Mucosa of gallbladder (tissue), 1 donor: Measurements from ENCODE around the gene GPR137. TPM values are rescaled to one million over a fixed set of nuclear protein-coding genes. Genes with fewer than 3 reads are reported as not detected.

Experiments used
- DNase-seq: peaks from one replicate; pipeline ENCODE4 v3.0.0-alpha.2; 2020; ENCODE audit warnings: low spot score
- total RNA-seq: library from RNA; stranded (reverse); gene quantifications from one replicate; pipeline ENCODE4 v1.2.1, GENCODE V29; 2021
- donor health status: DM: no; HTN: no; CAD: no.

Gene GPR137
- total RNA-seq, 1 donor from 2014 or later = 105 TPM

GRCh38 chr11:64286801-64287159 lies 1.1 kb downstream of the GPR137 start:
- DNase-seq = no peak

DNA sequence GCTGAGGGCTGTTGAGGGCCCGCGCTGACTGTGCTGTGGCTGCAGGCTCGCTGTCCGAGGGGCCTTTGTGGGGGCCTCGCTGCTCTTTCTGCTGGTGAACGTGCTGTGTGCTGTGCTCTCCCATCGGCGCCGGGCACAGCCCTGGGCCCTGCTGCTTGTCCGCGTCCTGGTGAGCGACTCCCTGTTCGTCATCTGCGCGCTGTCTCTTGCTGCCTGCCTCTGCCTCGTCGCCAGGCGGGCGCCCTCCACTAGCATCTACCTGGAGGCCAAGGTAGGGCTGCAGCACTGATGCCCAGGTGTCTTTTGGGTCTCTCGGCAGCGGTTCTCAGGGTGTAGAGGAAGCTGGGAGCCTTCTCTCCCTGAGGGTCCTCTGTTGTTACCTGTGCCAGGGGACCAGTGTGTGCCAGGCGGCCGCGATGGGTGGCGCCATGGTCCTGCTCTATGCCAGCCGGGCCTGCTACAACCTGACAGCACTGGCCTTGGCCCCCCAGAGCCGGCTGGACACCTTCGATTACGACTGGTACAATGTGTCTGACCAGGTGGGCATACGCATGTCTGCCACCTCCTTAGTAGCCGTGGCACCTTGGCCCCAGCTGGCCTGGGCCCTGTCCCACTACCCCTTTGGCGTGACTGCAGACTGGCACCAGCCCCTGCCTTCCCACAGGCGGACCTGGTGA lies 2.2 kb downstream of the GPR137 start:
- no peak for DNase-seq

GRCh38 chr11:64288353-64288750 lies 2.7 kb downstream of the GPR137 start:
- no peak for DNase-seq

DNA sequence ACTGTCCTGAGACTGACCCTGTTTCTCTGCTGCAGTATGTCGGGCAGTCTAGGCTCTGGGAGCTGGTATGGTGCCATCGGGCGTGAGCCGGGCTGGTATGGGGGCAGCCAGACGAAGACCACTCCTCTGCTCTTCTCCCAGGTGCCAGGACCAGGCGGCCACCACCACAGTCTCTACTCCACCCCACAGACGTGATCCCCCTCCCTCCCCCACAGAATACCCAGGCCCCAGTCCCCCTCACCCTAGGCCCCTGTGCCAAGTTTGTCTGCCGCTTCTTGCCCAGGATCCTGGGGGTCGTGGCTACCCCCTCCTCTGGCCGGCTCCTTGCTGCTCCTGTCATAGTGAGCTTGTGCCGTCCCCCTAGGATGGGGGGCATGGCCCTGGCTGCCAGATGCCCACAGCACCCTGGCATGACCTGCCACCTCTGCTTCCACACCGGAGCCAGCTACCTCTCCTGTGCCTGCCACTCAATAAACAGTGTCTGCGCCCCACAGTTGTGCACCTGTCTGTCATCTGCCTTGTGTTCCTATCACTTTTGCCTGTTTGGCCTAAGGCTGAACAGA lies 3.4 kb downstream of the GPR137 start:
- DNase-seq = no peak

GRCh38 chr11:64290352-64291261 lies 5.0 kb downstream of the GPR137 start:
- DNase-seq = no peak

GRCh38 chr11:64291262-64291751 lies 5.7 kb downstream of the GPR137 start, which contains the start of gene KCNK4:
Gene KCNK4, plus strand, starts transcription at chr11:64291302. Its CDS starts 1,717 bp downstream, at chr11:64293019.
- DNase-seq = no peak

DNA sequence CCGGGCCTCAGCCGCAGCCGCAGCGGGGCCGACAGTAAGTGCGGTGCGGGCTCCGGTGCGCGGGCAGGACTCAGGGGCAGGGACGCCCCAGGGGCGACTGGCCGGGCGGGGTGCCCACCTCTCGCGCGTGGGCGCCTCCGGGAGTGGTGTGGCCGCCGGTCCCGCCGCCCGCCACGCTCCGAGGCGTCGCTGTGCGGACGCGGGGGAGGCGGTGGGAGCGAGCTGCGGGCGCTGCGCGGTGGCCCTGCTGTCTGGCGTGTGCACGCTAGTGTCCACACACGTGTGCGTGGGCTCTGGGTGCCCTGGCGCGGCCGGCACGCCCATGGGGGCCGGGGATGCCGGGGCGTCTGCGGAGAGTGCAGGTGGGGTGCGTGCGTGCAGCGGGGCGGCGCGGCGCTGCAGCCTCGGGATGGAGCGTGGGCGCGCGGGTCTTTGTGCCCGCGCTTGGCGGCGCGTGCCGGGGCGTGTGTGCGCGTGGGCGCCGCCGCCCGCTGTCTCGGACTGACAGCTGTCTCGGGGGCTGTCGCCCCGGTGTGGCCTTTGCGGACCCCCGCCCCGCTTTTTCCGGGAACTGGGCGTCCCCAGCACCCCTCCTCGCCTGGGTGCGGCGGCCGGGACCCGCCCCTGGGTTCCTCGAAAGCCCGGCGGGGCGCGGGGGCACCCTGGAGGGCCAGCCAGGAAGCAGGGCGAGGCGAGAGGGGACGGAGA lies 6.3 kb downstream of the GPR137 start:
- no peak for DNase-seq

- DNase-seq = no peak
Measured at GRCh38 chr11:64292460-64293254, 7.0 kb downstream of the GPR137 start.

DNA sequence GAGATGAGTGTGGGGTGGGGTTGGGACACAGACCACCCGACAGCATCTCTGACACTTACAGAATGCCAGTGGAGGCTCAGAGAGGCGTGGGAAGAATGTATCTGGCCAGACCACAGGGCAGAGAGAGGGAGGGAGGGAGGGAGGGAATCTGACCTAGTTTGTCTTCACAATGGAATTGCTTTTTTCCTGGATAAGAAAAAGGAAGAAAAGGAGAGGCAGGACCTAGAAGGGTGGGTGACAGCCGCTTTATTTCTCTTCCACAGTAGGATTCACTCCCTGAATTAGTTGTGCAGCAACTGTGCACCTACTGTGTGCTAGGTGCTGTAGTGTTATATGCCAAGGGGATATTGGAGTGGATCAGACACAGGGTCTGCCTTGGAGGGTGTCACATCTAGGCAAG lies 9.1 kb downstream of the GPR137 start:
- DNase-seq = no peak

DNA sequence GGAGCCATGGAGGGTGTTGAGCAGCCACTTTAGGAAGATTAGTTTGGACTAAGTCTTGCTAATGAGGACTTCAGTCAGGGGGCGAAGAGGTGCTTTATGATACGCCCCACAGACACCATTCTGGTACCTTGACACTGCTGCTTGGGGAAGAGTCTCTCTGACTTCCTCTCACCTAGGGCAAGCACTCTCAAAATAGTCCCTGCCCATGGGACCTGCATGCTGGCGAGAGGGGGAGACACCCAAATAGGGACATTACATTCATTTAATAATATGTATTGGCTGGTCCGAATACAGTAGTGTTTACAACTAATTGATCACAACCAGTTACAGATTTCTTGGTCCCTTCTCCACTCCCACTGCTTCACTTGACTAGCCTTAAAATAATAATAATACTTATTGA lies 10.1 kb downstream of the GPR137 start:
- DNase-seq = no peak

DNA sequence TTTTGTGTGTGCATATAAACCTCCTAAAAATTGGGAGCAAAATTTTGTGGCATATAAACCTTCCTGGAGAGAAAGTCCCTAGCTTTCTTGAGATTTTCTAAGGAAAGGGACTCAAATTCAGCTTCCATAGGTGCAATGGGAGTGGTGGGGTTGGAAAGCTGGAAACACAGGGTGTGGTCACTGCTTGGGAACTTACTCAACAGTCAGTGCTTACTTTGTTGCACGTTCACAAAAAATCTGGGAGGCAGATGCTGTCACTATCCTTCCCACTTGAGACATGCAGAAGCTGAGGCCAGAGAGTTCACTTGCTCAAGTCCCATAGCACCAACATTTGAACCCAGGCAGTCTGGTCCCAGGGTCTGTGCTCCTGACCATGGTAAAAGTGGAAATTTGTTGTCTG lies 10.6 kb downstream of the GPR137 start:
- no peak for DNase-seq

DNA sequence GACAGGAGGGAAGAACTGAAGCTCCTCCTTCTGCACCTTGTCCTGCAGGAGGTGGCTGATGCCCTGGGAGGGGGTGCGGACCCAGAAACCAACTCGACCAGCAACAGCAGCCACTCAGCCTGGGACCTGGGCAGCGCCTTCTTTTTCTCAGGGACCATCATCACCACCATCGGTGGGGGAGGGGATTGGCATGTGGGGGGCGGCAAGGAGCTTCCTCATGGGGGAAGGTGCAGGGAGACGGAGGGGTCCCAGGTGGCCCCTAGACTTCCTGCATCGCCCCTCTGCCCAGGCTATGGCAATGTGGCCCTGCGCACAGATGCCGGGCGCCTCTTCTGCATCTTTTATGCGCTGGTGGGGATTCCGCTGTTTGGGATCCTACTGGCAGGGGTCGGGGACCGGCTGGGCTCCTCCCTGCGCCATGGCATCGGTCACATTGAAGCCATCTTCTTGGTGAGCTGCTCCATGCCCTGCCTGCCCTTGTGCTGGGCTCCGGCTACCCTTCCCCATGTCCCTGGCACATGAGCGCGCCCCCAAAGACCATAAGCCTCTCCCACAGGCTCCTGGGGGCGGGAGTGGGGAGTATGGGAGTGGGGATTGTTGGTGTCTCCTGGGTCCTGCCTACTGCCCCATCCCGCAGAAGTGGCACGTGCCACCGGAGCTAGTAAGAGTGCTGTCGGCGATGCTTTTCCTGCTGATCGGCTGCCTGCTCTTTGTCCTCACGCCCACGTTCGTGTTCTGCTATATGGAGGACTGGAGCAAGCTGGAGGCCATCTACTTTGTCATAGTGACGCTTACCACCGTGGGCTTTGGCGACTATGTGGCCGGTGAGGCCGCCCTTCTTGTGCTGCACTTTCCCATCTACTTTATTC lies 11.4 kb downstream of the GPR137 start:
- DNase-seq = no peak

DNA sequence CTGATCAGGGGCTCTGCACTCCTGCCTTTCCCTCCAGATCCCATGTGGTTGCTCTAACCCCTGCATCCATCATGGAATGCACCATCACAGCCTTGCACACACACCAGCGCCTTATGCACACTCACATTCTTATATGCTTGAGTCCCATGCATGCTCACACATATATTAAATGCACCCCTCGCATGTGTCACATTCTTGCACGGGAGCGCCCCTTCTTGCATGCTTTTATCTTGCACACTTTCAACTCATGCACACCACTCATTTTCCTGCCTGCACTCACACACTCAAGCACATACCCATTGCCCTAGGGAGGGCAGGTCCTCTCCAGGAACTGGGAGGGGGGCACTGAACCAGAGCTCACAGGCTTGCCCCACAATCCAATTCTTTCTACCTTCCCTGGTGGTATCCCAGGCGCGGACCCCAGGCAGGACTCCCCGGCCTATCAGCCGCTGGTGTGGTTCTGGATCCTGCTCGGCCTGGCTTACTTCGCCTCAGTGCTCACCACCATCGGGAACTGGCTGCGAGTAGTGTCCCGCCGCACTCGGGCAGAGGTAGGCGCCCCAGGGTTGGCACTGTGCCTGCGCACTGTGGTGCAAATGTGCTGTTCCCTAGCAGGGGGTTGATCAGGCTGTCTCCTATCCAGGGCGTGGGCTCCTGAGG lies 12.2 kb downstream of the GPR137 start:
- DNase-seq = no peak

DNA sequence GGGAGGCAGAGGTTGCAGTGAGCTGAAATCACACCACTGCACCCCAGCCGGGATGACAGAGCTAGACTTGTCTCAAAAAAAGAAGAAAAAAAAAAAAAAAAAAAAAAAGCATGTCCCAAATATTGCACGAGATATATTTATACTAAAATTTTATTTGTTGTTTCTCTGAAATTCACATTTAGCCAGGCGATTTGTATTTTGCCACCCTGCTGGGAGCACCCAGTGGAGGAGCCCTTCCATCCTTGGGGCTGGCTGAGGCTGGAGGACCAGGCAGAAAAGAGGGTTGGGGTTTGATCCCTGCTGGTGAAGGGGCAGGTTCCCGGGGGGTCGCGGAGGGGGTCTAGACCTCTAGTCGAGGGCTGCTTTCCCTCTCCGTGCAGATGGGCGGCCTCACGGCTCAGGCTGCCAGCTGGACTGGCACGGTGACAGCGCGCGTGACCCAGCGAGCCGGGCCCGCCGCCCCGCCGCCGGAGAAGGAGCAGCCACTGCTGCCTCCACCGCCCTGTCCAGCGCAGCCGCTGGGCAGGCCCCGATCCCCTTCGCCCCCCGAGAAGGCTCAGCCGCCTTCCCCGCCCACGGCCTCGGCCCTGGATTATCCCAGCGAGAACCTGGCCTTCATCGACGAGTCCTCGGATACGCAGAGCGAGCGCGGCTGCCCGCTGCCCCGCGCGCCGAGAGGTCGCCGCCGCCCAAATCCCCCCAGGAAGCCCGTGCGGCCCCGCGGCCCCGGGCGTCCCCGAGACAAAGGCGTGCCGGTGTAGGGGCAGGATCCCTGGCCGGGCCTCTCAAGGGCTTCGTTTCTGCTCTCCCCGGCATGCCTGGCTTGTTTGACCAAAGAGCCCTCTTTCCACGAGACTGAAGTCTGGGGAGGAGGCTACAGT lies 13.6 kb downstream of the GPR137 start:
- DNase-seq = peak; percentile 59

GRCh38 chr11:64299847-64300648 lies 14.4 kb downstream of the GPR137 start, which contains the start of gene CATSPERZ:
Gene CATSPERZ, plus strand, starts transcription at chr11:64300358. Its CDS starts 53 bp downstream, at chr11:64300411.
- no peak for DNase-seq

- DNase-seq = no peak
Measured at GRCh38 chr11:64303109-64304031, 17.7 kb downstream of the GPR137 start.

GRCh38 chr11:64304032-64304315 lies 18.3 kb downstream of the GPR137 start:
- DNase-seq = no peak
